HUDEP-2 (cell line): ENCODE data around the gene HDAC9.

Experiments
- DNase-seq, 76 experiments: peaks; one replicate each; lab custom pipeline; 2025; ENCODE audit not compliant: unreplicated experiment in 76 of 76; lab: John Stamatoyannopoulos, UW

Gene HDAC9

DNA sequence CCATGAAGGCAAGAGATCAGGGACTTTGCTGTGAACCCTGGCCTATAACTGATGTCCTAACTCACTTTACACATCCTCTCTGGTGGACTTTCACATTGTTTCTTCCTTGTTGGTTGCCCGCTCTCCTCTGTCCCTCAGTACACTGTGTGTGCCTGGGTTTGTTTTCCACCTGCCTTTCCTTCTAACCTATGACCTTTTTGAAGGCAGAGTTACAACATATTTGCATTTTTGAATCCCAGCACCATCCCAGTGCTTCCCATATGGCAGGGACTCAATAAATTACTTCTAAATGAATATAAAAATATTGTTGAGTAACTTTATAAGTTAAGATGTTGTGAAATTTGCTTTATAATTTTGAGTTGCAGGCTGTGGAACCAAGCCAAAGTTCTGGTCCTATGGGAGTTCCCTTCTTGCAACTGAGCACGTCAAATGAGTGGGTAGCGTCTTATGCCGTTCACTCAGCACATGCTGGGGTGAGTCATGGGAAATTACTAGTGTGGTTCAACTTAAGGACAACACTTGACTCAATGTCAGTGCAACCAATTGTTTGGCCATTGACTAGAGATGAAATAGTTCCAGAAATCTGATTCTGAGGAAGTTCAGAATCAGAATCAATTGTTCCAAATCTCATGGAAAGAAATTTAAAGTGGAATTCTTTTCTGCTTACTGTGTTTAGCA, 370.9 kb downstream of the HDAC9 start:
- DNase-seq: peak in 3 of 76 experiments; percentile 3 to 29 (median 10)

DNA sequence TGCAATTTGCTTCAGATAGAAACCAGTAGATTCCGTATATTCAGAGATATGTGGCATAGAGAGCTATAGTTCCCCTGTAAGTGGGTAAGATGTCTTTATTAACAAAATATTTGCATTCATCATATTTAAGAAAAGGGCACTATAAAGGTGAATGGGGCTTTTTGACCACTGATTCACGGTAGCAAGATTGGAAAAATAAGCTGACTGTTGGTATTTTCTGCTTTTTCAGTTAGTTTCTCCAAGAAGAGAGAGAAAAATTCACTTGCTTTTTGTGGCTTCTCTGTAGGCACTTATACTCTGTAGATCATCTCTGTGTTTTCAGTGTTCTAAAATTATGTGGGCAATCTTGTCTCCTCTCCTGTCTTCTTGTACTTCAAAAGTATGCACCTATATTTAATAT, 376.8 kb downstream of the HDAC9 start:
- no peak for DNase-seq

DNA sequence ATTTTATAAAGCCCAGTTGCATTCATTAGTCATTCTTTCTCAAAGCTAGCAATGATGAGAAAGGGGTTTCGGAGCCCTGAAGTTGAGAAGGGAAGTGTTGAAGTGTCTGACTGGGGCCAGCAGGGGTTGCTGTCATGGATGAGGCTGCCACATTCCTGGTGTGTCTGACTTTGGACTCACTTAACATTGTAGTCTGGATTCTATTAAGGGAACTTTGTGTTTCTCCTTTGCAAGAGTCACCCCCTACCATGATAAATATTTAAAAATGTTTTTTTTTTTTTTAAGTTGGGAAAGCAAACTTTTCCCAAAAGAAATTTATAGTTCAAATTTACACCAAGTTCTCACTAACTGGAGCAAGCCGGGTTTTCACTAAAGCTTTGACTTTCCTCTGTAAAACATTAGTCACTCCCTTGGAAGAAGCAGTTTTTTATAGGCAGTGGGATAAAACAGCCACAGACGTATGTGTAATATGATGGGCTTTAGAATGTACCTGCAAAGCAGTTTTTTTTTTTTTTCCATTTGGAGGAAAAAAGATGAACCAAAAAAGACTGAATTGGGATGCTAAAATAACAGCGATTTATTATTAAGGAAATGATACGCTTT, 378.3 kb downstream of the HDAC9 start:
- no peak for DNase-seq

DNA sequence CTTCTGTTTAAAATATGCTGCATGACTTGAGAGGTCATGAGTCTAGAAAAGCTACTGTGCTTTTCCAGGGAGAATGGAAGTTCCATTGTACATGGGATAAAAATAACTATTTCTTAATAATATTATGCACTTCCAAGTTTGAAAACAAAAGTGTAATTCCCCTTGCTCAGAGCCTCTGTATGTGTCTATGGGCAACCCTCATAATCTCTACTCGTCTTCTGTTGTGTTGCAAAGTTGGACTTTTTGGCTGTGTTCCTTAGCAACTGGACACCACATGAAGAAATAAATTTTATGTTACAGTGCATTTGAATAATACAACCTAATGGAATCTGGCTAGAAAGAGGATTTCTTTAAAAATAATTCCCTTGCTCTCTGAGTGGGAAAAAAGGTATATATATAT, 379.3 kb downstream of the HDAC9 start:
- no peak for DNase-seq

DNA sequence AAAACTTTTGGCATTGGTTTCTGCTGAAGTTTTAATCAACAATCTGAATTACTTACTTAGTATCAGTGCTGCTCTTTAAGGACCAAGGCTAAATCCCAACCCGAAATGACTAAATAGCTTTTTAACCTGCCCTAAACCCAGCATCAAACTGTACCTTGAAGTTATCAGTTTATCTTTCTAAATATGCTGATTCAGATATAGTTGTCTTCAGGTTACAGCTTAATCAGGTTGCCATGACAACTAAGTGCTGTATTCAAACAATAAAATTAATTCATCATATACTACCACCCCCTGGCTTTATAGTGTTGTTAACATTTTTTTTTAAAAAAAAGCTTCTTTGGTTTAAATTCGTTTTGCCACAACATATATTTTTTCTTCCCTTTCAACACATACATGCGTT, 382.3 kb downstream of the HDAC9 start:
- no peak for DNase-seq

DNA sequence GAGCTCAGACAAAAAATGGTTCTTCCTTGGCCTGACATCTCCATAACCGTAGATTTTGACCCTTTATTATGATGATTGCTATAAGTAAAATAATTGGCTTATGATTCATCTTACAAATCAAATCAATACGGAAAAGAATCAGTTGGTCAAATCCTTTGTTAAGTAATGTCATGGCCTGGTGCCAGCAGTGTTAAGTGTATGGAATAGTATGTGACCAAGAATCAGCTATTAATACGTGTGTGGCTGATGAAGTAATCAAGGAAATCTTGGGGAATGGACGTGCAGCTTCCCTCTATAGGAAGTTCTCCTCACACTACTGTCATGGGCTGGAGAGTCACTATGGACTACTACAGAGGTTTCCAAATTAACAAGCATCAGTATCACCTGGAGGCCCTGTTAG, 391.3 kb downstream of the HDAC9 start:
- DNase-seq: no peak

DNA sequence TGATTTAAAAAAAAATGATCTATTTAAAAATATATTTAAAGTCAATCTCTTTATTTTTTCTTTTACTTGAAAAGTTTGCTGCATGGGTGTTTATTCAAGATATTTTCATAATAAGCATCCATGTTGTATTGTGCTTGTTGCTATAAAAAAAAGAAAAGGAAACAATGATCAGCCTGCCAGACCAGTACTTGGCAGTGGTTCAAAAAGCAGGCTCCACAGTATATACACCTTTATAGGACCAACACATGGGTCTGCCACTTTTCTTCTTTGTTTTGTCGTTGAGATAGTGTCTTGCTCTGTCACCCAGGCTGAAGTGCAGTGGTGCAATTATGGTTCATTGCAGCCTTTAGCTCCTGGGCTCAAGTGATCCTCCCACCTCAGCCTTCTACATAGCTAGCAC, 393.9 kb downstream of the HDAC9 start:
- no peak for DNase-seq

DNA sequence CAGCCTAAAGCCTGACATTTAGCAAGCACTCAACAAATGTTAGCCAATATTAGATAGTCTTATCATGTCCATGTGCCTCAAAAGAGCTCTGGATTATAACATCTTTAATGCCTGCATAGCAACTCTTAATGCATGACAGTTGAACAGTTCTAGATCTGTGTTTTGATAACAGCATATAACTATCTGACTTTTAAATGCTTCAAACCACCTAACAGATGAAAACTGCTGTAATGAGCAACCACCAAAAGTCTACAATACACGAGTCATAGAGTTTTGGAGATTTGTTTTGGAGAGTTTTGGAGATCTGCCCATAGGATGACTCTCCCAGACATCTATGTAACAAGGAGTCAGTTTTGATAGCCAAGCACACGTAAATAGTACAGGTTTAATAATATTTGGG, 394.6 kb downstream of the HDAC9 start:
- no peak for DNase-seq

DNA sequence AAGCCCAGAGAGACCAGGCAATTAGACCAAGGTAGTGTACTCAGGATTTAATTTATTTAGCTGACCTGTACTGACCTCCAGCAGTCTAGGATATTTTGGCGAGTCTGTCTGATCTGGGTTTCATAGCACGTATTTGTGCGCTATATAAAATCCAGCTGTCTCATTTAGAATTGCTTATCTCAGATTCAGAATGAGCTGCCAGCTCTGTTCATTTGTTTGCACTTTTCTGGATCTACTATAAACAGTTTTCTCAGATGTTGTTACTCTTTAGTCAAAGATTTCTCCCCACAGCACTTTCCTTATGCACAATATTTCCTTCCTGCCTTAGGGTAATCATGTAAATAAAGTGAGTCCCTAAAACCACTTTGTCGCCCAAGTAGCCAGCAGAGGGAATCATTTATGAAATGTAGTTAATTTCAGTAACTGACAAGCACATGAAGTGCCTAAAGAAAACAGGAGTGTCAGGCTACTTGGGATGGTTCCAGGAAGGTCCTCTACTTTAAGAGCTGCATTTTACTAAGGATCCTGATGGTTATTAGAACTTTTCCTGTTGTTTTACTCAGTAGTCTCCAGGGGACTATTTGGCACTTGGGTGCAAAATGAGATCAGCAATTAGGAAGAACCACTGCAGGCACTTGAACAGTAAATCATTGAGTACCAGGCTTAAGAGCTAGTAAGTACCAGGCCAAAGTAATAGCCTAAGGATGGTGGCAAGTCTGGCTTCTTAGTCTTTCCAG, 395.5 kb downstream of the HDAC9 start:
- no peak for DNase-seq

DNA sequence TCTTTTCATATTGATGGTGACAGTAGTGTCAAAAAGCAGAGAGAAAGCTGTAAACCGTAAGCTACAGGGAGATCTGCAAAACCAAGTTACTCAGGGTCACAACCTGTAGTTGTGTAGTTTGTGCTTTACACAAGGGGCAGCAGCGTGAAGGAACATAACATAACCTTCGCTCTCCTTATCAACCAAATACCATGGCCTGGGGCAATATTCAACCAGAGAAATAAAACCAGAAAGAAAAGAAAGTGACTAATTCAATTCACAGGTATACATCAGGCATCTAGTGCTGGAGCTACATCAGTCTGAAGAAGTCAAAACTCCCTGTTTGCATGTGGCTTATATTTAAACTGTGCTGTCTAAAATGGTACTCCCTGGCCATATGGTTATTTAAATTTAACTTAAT, 397.6 kb downstream of the HDAC9 start:
- DNase-seq: no peak

DNA sequence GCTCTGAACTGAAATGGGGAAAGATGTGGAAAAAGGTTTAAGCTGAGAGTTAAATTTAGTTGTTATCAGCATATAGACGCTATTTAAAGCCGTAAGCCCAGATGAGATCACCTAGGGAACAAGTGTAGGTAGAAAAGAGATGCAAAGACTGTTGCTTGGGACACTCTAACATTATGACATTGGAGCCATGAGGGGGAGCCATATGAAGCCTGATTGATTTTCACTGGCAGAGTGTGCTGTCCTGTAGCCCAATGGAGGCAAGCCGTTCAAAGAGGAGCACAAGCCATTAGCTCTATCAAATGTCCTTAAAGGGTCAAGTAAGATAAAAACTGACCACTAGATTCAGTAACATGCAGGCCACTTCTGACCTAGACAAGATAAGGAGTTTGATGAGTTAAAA, 398.6 kb downstream of the HDAC9 start:
- DNase-seq: no peak

DNA sequence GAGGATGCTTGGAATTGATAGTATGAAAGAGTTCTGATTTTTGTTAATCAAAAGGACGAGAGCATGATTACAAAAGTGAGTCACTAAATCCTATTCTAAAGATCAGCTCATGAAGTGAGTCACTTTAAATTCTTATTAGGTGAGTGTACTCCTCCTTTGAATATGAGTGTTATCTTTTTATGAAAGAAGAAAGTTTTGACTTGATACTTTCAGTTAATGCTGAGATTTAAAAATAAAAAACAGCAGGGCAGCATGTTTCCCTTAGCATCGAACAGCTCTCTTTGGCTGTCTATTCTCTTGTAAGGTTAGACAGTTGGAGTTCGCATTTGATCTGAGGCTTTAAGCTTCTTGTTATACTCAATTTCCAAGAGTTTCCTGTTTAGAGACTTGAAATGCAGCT, 399.9 kb downstream of the HDAC9 start:
- DNase-seq: no peak

DNA sequence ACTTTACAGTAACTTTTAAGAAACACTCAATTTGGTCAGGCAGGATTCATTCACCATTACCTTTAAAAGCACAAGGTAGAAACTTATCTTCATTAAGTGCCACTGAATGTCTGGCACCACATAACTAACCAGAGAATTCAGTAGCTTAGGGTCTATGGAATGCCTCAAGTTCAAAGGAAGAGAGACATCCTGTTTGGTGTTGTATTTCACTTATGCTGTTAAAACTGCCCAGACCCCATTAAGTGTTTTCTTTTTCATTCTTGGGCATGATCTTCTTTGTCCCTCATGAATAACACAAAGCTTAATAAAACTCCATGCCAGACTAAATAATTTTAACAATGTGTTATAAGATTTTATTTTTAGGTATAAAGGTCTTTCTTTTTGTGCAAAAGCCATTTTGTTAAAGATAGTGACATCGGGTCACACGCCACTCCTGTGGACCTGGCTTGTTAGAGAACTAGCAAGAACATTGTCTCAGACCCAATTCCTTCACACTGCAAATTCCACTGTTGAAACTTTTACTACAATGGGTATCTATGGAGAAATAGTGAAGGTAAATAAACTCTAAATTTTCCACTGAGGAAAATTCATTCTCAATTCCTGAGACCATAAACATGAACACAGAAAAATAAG, 400.9 kb downstream of the HDAC9 start:
- no peak for DNase-seq

DNA sequence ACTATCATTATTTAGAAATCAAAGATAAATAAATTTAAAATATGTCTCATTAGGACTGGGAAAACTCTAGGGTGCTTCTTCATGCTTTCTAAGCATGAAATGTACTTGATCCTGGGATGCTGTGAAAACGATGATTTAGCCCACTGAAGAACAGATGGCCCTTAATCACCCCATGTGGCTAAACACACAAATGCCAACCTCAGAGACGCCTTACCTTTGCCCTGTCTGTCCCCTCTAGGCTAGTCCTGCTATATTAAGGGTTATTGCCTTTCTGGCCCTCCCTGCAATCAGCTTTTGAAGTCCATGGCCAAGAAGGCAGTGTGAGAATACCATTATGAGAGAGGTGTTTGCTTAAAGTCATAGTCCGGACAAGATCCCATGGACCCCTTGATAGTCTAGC, 404.7 kb downstream of the HDAC9 start:
- DNase-seq: no peak

DNA sequence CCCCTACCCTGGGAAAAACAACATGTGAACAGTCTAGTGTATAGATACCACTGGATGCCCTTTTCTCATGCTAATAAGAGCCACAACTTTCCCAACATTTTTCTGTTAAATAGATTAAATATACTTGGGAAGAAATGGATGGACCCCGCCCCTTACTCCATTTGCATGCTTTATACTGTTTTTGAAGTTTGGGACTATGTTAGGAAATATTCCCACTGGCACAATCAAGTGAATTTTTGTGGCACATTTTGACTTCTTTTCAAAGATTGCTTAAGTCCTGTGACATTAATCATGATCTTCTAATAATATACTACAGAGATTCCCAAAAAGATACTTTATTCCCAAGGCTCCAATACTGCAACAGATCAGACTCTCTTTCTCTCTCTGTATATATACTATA, 405.3 kb downstream of the HDAC9 start:
- no peak for DNase-seq

DNA sequence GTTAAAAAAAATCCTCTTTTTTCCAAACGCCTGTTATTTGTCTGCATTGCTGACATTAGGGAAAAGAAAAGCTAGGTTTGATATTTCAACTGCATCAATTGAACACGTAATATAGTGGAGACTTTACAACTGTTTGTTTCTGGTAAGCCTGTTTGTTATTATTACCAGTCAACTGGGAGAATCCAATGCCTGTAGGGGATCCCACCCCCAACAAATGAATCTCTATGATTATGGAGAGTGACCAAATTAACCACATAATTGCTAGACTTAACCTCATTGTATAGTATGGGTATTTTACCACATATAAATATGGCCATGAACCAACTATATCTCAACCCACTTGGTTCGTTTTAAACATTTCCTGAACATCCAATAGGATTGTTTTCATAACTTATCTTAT, 405.8 kb downstream of the HDAC9 start:
- DNase-seq: no peak

DNA sequence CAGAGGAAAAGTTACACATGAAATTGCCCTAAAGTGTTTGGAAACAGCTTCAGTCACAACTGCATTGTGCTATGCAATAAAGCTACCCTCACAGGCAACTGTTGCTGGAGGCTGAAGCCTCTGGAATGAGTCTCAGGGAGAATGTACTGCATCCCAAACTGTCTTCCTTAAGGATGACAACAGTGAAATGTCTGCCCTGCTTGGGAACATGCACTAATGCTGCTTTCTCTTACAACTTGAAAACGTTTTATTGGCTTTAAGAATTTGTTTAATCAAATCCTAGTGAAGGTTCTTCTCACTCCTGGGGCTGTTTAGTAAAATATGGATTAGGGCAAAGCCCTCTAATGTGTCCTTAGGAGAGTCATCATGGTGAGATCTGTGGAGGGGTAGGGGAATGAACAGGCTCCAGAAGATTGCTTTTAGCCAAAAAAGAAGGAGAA, 406.5 kb downstream of the HDAC9 start:
- no peak for DNase-seq

DNA sequence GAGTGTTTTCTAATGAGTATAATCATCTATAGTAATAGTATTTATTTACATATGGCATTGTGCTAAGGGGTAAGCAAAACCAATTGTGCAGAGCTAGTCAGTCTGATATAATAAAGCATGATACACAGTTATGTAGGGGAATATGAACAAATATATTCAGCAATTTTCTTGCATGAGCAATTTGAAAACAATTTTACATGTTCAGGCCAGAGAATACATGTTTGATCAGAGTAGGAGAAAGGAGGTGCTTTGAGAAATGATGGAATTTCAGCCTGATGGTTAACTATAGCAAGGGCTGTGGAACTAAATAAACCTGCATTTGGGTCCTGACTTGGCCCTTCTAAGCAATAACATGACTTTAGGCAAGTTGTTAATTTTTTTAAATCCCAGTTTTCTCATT, 407.3 kb downstream of the HDAC9 start:
- DNase-seq: no peak

DNA sequence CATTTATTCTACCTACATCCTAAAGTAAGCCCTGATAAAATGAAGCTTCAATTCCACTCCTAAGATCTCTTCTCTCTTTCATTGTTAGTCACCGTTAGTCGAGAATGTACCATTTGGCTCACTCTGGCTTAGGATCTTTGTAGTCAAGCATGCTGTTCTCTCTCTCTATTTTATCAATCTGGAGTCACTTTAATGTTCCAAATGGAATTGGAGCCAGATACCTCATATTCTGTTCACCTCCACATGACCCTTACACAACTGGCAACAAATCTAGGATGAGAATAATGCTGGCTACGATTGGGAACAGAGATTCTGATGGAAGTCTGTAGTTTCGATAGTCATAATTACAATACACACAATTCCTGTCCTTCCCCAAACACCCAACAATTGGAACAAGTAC, 408.1 kb downstream of the HDAC9 start:
- no peak for DNase-seq

DNA sequence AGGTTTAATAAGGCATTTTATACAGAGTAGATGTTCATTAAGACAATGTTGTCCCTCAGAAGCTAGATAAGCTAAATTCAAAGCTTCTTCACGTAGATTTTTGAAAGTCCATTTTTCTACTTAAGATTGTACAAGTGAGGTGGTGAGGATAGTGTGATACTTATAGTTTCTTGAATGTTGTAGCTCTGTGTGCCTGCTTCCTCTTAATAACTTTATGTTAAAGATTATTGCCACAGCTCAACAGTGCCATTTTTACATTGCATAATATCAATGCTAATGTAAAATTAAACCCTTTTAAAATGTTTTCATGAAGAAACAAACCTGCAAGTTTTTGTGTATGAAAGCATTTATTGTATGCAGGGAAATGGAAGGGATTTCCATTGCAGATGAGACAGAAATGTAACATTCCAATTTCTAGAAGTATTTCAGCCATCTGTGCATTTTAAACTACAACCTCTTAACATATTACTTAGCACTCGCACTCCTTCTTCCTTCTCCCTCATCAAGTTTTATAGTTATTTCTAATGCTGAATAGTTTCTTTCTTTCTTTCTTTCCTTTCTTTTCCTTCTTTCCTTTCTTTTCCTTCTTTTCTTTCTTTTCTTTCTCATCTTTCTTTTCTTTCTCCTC, 409.9 kb downstream of the HDAC9 start:
- no peak for DNase-seq

DNA sequence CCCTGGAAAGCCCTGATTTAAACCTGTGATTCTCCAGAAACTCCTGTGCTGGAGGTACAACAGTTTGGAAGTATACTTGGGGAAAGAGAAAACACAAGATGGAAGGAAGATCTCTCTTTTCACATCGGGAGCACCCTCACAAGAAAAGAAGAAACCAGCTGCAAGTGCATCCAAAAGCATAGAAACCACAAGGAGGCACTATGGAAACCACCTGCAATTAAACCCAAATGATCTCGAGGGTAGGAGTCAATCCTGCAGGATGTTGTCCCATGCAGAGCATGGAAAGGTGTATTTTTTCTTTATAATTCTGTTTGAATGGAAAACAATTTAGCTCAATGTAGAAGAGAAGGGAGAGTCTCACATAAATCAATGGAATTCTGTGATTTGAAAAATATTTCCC, 411.4 kb downstream of the HDAC9 start:
- no peak for DNase-seq
